GM21515 (cell line): ENCODE data around the gene NRXN2.

Experiments
- ATAC-seq: cut with Tn5 transposase; IDR thresholded peaks from one replicate; pipeline ENCODE4 v1.9.1; 2021; ENCODE audit not compliant: unreplicated experiment

Gene NRXN2

DNA sequence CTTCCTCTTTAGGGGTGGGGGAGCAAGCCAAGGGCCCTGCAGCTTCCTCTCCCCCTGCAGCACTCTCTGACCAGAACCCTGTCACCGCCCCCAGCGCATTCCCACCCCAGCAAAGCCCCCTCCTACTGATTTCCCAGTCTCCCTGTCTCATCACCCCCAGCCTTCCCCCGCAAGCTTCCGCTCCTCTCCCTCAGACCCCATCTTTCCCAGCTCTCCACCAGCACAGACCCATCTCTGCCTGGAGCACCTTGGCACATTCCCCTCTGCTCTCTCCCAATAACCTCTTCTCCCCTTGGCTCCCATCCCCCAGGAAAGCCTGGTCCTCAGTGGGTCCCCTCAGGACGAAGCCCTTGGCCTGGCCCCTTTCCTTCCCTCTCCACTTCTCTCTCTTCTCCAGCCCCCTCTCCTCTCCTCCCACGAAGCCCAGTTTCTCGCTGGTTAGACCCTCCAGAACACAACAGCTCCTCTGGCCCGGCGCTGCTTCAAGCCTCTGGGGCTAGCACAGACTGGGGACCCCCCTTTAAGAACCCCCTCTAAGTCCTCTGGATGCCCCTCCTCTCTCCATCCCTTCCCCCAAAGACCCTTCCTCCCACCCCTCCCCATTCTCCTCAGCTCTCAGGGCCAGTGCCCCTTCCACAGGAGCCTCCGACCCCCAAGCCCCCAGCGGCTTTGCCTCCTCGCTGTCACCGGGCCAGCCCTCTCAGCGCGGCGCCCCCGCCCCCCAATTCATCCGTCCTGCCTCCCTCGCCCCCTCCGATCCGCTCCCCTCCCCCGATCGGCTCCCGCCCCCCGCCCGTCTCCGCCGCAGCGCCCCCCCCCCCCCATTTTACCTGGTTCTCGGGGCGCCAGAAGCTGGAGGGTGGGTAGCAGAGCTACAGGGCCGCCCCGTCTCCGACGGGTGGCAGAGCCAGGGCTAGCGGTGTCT, 594 bp downstream of the NRXN2 start:
- ATAC-seq = no peak

- no peak for ATAC-seq
Observed at GRCh38 chr11:64721359-64721699, 1.7 kb downstream of the NRXN2 start.

GRCh38 chr11:64720640-64721358, 2.2 kb downstream of the NRXN2 start:
- ATAC-seq = no peak

DNA sequence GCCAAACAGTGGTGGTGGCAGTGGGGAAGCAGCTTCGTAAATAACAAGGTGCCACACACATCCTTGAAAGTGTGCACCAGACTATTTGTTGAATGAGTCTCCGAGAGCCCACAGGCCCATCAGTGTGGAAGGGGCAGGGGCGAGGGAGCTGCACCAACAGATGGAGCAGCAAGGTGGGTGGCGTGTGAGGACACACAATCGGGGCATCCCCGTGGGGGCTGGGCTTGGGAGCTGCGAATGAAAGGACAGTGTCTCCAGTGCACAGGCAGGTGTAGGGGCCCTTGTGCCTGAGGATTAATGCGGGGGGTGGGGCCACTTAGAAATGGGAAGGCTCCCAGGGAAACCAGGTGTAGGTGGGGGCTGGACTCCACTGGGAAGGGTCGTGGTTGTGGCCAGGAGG, 2.8 kb downstream of the NRXN2 start:
- no peak for ATAC-seq

DNA sequence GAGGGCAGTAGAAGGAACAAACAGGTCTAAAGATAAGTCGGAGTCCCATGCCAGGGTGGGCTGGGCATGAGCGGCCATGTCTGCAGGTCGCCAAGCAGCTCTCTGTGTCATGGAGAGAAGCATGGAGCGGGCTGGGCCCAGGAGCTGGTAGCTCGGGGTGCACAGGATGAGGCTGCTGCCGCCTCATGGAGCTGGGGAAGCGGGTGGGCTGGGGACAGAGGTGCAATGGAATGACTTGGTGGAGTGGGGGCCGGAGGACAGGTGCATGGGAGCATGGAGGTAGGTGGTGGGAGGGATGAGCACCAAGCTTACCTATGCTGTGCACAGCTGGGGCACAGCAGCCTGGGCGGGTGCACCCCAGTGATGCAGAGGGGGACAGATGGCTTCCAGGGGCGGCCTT, 3.6 kb downstream of the NRXN2 start:
- no peak for ATAC-seq

GRCh38 chr11:64718780-64719124, 4.2 kb downstream of the NRXN2 start:
- no peak for ATAC-seq

DNA sequence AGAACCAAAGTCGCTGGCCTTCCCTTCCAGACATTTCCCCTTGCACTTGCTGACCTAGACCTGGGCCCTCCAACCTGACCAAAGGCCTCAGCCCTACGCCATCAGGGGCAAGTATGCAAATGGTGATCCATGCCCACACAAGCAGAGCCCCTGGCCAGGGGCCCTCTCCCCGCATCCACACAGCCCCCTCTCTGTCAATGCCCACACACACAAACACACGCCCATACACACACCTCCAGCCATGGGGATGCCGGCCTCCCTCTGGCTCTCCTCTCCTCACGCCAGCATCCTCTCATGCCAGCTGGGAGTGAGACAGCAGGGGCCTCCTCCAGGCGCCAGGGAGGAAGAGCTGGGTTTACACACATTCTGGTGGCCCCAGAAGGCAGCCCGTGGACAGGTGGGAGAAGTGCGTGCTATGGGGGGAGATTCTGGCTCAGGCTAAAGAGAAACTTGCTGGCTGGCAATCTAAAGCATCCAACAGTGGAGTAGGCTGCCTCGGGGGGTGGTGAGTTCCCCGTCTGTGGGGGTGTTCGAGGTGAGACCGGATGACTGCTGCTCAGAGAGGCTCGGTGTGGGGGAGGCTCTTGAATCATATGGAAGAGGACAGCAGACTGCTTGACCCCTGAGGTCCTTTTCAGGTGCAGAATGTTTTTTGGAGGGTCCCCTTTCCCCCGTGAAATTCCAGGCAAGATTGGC, 4.8 kb downstream of the NRXN2 start:
- ATAC-seq = no peak

GRCh38 chr11:64717268-64717578, 5.8 kb downstream of the NRXN2 start:
- no peak for ATAC-seq

DNA sequence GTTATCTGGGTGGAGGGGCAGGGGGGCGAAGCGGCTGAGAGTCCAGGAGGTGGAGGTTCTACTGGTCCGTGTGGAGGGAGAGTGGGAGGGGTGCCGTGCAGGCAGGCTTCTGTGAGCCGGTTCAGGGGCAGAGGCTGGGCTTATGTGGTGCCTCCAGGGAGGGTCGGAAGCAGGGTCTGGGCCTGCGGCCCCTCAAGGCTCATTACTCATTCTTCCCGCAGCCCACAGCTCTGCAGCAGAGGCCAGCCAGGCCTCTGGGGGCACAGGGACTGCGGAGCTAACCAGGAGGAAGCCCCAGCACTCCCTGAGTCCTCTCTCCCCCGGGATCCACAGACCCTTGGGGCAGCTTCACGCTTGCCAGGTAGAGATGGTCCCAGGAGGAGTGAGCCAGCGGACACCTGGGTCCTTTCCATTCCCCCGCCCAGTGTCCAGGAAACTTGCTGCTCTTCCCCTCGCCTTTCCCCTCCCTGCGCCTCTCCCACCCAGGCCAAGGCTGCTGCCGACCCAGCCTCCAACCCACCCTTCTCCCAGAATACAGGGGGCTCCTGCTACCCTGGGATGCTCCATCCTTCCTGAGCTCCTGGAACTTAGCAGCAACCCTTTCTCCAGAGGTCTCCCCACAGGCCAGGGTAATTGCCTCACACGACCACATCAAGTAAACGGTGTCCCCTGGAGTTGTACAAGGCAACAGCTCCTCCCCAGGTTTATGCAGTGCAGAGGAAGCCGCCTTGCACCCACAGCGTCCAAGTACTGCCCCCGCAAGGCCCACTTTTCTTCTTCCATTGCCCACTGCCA, 6.3 kb downstream of the NRXN2 start:
- ATAC-seq = no peak

- ATAC-seq = no peak
Observed at GRCh38 chr11:64715756-64716472, 7.1 kb downstream of the NRXN2 start.

DNA sequence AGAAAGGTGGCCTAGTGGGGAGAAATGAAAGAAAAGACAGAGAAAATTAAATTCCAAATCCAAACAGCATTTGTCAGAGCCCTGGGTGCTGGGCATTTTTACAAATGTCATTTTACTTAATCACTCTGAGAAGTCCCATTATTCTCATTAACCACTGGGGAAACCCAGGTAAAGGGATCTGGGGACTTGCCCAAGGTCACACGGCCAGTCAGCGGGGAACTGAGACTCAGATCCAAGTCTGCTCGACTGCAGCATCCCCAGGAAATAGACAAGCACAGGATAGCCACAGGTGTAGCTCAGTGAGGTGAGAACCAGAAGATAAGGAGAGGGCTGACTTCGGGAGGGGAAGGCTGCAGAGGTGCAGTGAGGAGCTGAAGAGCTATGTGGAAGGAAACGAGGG, 7.9 kb downstream of the NRXN2 start:
- no peak for ATAC-seq

DNA sequence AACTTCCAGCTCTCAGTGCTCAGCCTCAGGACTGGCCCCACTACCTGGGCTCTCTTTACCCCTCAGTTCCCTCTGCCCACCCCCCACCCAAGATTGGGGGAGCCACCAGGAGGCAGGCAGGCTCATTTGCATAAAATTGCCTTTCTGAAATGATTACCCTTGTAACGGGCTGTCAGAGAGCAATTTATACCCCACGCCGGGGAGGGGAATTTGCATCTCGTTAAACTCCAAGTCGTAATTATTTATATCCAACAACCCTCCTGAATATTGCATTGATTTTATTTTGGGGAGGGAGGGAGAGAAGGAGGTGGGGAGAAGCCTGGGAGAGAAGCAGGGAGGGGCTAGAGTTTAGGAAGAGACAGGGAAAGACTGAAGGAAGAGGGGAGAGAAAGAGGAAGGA, 8.3 kb downstream of the NRXN2 start:
- no peak for ATAC-seq

GRCh38 chr11:64713781-64714363, 9.1 kb downstream of the NRXN2 start:
- no peak for ATAC-seq

DNA sequence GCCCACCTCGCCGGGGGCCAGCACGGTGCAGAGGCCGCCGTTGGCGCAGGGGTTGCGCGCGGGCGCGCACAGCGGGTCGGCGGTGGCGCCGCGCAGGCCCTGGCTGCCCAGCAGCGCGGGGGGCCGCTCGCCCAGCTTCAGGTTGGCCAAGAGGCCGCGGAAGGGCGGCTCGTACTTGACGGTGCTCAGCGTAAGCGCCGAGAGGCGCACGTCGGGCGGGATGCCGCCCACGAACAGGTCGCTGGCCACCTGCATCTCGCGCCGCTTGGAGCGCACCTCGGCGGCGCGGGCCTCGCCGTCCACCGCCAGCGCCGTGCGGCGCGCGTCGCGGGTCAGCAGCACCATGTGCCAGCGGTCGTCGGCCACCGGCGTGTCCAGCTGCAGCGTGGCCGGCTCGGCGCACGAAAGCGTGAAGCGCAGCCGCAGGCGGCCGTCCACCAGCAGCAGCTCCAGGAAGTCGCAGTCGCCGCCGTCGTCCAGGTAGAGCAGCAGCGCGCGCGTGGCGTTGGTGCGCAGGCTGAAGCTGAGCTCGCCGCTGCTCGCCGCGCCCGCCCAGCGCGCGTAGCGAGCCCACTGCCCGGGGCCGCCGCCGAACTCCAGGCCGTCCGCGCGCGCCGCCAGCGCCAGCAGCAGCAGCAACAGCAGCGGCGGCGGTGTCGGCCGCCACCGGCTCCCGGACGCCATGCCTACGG, 9.8 kb downstream of the NRXN2 start:
- no peak for ATAC-seq

- ATAC-seq = no peak
Observed at GRCh38 chr11:64712430-64713015, 10.5 kb downstream of the NRXN2 start.

- ATAC-seq = no peak
Observed at GRCh38 chr11:64711956-64712362, 11.0 kb downstream of the NRXN2 start.

DNA sequence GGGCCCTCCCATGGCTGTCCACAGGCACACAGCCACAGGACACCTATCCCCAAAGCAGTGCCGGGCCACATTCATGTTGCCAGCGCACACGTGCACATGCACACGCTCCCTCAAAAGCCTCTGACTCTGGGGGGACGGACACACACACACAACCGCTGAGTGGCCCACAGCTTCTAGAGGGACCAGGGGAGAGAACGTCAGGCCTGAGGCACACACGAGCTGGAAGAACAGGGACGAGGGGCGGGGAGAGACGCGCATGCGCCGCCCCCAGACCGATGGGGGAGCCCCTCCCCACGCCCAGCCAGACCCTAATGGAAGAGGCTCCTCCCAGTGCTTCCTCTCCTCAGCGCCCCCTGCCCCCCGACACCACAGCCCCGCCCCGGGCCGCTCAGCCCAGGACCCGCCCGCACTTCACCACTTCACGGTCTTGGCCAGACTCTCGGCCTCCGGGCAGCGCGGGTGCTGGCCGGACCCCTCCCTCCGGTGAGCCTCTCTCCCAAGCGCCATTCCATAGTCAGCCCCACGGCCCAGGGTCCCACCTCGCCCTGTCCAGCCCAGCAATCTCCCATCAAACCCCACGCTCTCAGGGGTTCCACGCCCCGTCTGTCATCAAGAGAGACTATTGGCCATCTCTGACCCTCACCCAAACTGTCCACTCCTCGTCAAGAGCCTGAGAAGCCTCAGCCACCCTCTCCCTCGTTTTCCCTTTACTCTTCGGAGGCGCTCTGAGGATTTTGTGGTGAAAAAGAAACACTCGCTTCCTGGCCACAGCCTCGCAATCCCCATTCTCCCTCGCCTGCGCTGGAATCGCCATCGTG, 11.7 kb downstream of the NRXN2 start:
- no peak for ATAC-seq

DNA sequence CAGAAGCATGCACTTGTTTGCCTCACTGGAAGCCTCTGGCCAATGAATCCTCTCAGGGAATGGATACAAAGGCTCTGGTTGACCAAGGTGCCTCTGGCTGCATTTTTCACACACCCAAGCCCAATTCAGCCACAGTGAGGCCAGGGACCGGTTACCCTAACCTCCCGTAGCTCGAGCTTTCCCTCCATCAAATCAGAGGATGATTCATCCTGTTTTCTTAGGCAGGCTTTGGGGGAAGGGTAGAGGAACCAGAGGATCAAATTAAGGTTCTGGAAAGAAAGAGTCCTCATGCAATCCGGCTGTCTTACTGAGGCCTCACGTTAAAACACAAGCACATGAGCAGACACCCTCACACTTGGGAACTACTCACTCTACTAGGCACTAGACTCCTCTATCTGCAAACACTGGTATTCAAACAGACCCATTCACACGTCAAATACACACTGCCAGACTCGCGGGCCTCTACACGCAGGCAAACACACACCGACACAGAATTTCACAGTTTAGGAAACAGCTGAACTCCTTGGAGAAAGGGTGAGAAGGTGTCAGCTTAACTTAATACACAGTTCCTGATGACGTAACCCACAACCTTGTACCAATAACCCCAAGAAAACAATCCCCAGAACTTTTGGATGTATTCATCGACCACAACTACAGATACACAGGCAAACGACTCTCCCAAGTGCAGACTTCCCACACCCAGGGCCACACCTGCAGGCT, 12.4 kb downstream of the NRXN2 start:
- no peak for ATAC-seq
